GM23338 (cell line): ENCODE measurements around the gene HOXB6.

Experiments used
- CREB1 ChIP-seq: fragments of 250-450 bp; sonication (Bioruptor Pico); IDR thresholded peaks from 2 replicates; pipeline ENCODE4 v1.5.0; 2020; ENCODE audit warnings: low read depth, mild to moderate bottlenecking, moderate library complexity
- EZH2phosphoT487 ChIP-seq: fragments of 200-600 bp; sonication (generic); IDR thresholded peaks from one replicate; pipeline ENCODE4 v1.8.1; 2018; ENCODE audit warnings: antibody characterized with exemption; ENCODE audit not compliant: unreplicated experiment
- POLR2AphosphoS5 ChIP-seq: IDR thresholded peaks from 2 replicates; pipeline ENCODE4 v1.6.1; 2016; ENCODE audit warnings: antibody characterized with exemption, low read depth
- ZNF114 ChIP-seq: fragments of 250-450 bp; sonication (Bioruptor Pico); IDR thresholded peaks from 2 replicates; pipeline ENCODE4 v1.5.0; 2020; ENCODE audit warnings: mild to moderate bottlenecking, moderate library complexity
- TF ChIP-seq, protein P1 (sequence below), 2 experiments: fragments of 200-600 bp in 1 of 2; sonication (generic) in 1 of 2; conservative IDR thresholded peaks; 2 replicates each; pipeline versions ENCODE4 v1.5.1 to v1.6.1; 2016 to 2017; ENCODE audit warnings: antibody characterized with exemption in 2 of 2, low read depth in 2 of 2, mild to moderate bottlenecking in 2 of 2, moderate library complexity in 1 of 2
- TF ChIP-seq, protein P2 (sequence below): IDR thresholded peaks from one replicate; pipeline ENCODE4 v1.6.1; 2018; ENCODE audit warnings: antibody characterized with exemption; ENCODE audit not compliant: unreplicated experiment

DNA sequence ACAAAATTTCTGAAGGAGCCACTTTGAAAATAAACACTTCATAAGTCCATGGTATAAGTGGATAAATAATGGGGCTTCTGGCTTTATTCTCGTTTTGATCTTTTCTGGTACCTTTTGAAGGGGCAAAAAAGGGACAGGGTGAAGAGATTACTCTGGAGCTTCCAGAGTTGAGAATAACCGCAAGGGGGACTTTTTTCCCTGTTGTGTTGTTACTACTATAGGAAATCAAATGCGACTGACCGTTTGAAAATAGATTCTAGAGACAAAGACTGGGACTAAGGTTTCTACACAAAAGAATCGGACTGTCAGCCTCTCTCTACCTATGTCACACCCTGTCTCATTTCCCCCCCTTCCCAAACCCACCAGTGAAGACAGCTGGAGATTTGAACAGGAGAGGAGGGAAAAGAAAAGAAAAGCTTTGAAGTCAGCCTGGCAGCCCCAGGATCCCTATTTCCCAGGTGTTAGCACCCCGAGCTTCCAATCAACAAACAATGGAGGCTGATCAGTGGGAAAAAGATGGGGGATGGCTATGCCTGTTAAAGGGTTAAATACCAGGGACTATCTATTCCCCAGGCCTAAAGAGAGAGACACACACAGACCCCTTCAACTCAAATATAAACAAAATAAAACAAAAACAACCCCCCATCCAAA, 35.0 kb downstream of the HOXB6 start:
- TF ChIP-seq, protein P1, sequence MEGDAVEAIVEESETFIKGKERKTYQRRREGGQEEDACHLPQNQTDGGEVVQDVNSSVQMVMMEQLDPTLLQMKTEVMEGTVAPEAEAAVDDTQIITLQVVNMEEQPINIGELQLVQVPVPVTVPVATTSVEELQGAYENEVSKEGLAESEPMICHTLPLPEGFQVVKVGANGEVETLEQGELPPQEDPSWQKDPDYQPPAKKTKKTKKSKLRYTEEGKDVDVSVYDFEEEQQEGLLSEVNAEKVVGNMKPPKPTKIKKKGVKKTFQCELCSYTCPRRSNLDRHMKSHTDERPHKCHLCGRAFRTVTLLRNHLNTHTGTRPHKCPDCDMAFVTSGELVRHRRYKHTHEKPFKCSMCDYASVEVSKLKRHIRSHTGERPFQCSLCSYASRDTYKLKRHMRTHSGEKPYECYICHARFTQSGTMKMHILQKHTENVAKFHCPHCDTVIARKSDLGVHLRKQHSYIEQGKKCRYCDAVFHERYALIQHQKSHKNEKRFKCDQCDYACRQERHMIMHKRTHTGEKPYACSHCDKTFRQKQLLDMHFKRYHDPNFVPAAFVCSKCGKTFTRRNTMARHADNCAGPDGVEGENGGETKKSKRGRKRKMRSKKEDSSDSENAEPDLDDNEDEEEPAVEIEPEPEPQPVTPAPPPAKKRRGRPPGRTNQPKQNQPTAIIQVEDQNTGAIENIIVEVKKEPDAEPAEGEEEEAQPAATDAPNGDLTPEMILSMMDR (conservative IDR thresholded peaks at IDR 0.05; ENCODE audit: low read depth in 2 of 2) = no peak
- no peak for TF ChIP-seq POLR2AphosphoS5
- no peak for TF ChIP-seq EZH2phosphoT487
- TF ChIP-seq ZNF114 (CRISPR knock-in tag) = no peak
- TF ChIP-seq, protein P2, sequence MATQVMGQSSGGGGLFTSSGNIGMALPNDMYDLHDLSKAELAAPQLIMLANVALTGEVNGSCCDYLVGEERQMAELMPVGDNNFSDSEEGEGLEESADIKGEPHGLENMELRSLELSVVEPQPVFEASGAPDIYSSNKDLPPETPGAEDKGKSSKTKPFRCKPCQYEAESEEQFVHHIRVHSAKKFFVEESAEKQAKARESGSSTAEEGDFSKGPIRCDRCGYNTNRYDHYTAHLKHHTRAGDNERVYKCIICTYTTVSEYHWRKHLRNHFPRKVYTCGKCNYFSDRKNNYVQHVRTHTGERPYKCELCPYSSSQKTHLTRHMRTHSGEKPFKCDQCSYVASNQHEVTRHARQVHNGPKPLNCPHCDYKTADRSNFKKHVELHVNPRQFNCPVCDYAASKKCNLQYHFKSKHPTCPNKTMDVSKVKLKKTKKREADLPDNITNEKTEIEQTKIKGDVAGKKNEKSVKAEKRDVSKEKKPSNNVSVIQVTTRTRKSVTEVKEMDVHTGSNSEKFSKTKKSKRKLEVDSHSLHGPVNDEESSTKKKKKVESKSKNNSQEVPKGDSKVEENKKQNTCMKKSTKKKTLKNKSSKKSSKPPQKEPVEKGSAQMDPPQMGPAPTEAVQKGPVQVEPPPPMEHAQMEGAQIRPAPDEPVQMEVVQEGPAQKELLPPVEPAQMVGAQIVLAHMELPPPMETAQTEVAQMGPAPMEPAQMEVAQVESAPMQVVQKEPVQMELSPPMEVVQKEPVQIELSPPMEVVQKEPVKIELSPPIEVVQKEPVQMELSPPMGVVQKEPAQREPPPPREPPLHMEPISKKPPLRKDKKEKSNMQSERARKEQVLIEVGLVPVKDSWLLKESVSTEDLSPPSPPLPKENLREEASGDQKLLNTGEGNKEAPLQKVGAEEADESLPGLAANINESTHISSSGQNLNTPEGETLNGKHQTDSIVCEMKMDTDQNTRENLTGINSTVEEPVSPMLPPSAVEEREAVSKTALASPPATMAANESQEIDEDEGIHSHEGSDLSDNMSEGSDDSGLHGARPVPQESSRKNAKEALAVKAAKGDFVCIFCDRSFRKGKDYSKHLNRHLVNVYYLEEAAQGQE = no peak
- TF ChIP-seq CREB1 (CRISPR knock-in tag) = no peak
